UCSD-AML1 (cell line): ENCODE measurements around the gene DPEP3.

ENCODE experiments used
- DNase-seq: peaks from one replicate; lab custom pipeline; 2025; ENCODE audit not compliant: unreplicated experiment; lab: John Stamatoyannopoulos, UW

Gene DPEP3

DNA sequence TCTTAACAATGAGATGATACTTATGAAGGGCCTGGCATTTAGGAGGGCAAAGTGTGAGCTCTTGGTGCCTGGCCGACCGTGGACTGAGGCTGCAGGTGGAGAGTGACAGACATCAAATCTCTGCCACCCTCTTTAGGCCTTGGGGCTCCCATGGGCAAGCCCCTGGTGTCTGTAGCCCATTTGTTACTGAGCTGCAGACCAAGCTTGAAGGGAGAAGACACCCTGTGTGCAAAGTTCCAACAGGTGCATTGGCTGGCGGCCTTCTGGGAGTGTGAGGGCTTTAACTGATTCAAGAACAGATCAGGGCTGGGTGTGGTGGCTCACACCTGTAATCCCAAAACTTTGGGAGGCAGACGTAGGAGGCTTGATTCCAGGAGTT lies 47.8 kb downstream of the DPEP3 start:
- no peak for DNase-seq

DNA sequence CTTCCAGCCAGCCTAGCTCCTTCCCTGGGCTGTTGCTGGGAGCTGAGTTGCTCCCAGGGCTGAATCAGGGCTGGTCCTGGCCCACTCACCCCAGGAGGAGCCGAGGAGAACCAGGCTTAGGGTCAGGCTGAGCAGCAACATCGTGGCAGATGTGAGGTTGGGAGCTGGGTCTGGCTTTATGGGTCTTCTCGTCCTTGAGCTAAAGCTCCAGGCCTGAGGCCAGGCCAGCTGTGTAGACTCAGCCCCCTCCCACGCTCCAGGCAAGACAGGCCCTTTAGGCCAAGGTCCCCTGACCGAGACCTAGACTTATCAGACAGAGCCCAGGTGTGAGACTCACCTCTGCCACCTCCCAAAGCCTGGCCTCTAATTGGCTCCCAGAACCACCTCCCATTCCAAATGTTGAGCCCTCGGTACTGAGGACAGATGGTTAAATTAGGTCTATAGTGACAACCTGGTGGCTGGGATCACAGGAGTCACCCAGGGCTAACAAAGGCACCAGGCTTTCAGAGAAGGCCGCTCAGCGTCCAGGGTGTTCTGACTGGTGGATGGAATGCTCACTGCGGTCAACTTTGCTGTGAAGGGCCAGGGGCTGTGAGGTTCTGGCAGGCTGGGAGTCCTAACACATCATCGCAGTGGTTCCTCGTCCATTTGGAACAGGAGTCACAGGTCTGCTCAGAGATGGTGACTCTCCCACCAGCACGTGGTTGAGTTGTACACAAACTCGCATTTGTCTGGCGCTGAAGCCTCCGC lies 48.4 kb downstream of the DPEP3 start, which contains the start of gene CTRL:
TSS of gene CTRL (minus strand) at position 151 of the 750 bp plus-strand sequence. CDS start at position 141, 10 bp downstream.
- DNase-seq = no peak

DNA sequence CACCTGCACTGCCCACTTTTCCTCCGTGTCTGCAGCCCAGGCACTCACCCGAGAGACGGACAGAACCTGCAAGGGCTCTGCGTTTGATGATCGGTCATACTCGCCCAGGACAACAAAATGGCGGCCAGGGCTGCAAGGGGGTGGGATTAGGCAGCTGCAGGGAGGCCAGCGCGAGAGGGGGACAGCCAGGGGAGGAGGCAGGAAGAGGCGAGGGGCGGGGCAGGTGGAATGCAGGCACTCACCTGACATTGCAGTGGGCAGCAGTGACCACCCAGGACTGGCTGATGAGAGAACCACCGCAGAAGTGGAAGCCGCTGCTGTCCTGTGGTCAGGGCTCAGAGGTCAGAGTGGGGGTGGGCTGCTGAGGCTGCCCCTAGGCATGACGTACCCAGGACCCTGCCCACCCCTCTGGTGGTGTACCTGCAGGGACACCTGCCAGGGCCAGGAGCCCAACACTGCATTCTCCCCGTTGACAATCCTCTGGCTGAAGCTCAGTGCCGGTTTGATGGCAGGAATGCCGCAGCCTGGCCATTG lies 49.6 kb downstream of the DPEP3 start:
- DNase-seq = no peak

DNA sequence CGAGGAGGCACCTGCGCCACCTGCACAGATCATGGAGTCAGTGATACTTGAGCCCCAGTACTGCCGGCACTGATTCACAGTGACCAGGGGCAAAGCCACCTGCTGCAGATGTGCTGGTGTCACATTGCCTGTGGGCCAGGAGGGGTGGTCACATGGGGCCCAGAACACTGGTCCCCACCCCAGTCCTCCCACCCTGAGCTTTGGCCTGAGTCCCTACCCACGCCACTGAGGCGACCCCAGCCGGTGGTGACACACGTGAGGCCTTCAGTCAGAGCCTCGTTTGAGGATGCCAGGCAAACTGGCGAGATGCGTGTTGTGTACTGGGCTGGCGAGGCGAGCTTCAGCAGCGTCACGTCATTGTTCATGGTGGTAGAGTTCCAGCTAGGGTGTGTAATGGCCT lies 50.1 kb downstream of the DPEP3 start:
- DNase-seq = no peak

DNA sequence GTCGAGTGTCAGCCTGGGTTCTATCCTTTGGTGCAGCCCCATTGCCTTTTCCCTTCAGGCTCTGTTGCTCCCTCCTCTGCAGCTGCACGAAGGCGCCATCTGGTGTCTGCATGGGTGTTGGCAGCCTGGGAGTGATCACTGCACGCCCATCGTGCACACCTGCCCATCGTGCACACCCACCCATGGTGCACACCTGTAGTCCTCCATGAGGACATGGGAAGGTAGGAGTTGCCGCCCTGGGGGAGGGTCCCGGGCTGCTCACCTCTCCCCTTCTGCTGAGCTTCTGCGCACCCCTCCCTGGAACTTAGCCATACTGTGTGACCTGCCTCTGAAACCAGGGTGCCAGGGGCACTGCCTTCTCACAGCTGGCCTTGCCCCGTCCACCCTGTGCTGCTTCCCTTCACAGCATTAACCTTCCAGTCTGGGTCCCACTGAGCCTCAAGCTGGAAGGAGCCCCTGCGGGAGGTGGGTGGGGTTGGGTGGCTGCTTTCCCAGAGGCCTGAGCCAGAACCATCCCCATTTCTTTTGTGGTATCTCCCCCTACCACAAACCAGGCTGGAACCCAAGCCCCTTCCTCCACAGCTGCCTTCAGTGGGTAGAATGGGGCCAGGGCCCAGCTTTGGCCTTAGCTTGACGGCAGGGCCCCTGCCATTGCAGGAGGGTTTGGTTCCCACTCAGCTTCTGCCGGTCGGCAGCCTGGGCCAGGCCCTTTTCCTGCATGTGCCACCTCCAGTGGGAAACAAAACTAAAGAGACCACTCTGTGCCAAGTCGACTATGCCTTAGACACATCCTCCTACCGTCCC lies 51.5 kb downstream of the DPEP3 start:
- peak; percentile 61 for DNase-seq

DNA sequence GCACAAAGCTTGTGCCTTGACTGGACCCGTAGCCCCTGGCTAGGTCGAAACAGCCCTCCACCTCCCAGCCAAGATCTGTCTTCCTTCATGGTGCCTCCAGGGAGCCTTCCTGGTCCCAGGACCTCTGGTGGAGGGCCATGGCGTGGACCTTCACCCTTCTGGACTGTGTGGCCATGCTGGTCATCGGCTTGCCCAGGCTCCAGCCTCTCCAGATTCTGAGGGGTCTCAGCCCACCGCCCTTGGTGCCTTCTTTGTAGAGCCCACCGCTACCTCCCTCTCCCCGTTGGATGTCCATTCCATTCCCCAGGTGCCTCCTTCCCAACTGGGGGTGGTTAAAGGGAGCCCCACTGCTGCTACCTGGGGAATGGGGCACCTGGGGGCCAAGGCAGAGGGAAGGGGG lies 52.2 kb downstream of the DPEP3 start:
- no peak for DNase-seq

DNA sequence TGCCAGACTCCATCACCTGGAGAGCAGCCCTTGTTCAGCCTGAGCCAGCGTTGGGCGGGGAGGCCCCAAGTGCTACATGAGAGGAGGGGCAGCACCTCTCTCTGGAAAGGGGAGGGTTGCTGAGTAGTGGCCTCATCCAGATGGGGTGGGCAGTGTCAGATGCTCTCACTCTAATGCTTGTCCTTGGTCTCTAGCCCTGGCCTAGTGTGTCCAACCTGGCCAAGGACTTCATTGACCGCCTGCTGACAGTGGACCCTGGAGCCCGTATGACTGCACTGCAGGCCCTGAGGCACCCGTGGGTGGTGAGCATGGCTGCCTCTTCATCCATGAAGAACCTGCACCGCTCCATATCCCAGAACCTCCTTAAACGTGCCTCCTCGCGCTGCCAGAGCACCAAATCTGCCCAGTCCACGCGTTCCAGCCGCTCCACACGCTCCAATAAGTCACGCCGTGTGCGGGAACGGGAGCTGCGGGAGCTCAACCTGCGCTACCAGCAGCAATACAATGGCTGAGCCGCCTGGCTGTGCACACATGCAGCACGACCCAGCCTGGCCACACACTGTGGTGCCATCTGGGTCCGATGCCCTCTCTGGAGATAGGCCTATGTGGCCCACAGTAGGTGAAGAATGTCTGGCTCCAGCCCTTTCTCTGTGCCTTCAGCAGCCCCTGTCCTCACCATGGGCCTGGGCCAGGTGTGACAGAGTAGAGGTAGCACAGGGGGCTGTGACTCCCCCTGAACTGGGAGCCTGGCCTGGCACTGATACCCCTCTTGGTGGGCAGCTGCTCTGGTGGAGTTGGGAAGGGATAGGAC lies 53.0 kb downstream of the DPEP3 start:
- DNase-seq = no peak

DNA sequence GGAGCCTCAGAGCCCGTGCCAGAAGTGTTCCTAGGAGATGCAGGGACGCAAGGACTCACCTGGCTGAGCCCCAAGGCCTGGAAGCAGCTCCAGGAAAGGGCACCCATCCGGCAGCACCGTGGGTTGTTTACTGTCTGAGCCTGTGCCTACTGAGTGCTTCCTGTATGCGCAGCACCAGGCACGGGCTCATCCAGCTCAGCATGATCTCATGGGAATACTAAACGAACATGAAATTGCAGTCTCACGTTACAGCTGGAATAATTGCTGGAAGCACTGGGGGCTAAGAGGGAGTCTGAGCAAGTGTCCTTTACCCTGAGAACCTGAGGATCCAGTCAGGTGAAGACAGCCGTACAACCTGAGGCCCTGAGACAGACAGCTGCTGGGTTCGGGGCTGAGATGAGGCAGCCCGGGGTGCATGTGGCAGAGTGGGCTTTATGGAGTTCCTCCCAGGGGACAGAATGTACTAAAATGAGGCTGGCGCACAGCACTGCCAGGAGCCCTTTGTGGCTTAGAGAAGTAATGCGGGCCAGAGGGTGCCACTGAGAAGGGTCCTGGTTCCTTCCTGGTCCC lies 54.0 kb downstream of the DPEP3 start:
- DNase-seq = no peak
